LNCaP clone FGC (cell line): ENCODE data around the gene TNXB.

Source experiments
- DNase-seq: peaks from one replicate; pipeline ENCODE4 v3.0.0-alpha.2; 2011; ENCODE audit warnings: low read depth
- H3K4me3 ChIP-seq: 2 replicates; pipeline ENCODE4 v1.5.1; 2011; ENCODE audit warnings: mild to moderate bottlenecking, low read depth, low read length, control low read depth
- CTCF ChIP-seq: IDR thresholded peaks from 2 replicates; pipeline ENCODE4 v1.5.1; 2012; ENCODE audit warnings: mild to moderate bottlenecking; ENCODE audit not compliant: control insufficient read depth, insufficient read depth; ENCODE audit errors: extremely low read depth

TNXB gene

GRCh38 chr6:32111424-32112066 is 2.4 kb upstream of the TNXB start:
- no peak for DNase-seq
- no peak for TF ChIP-seq CTCF
- no peak overlapping the region for H3K4me3 ChIP-seq

GRCh38 chr6:32110632-32111031 is 1.5 kb upstream of the TNXB start:
- no peak for DNase-seq
- H3K4me3 ChIP-seq: no peak overlapping the region
- TF ChIP-seq CTCF: no peak

- DNase-seq: no peak
- no peak for TF ChIP-seq CTCF
- H3K4me3 ChIP-seq: no peak overlapping the region
Measured at GRCh38 chr6:32109765-32110160, 625 bp upstream of the TNXB start.

GRCh38 chr6:32108727-32109113 is 418 bp downstream of the TNXB start:
- no peak for TF ChIP-seq CTCF
- no peak overlapping the region for H3K4me3 ChIP-seq
- no peak for DNase-seq

GRCh38 chr6:32108094-32108627 is 977 bp downstream of the TNXB start:
- no peak overlapping the region for H3K4me3 ChIP-seq
- DNase-seq: no peak
- TF ChIP-seq CTCF: no peak

GRCh38 chr6:32107406-32107805 is 1.7 kb downstream of the TNXB start:
- no peak for TF ChIP-seq CTCF
- no peak for DNase-seq

GRCh38 chr6:32105433-32105832 is 3.7 kb downstream of the TNXB start:
- no peak overlapping the region for H3K4me3 ChIP-seq
- TF ChIP-seq CTCF: no peak
- no peak for DNase-seq

More at GRCh38 chr6:32107406-32107805, 1.7 kb downstream of the TNXB start:
- no peak overlapping the region for H3K4me3 ChIP-seq
